ENCODE measurements around the gene APCDD1L.

Gene APCDD1L

DNA sequence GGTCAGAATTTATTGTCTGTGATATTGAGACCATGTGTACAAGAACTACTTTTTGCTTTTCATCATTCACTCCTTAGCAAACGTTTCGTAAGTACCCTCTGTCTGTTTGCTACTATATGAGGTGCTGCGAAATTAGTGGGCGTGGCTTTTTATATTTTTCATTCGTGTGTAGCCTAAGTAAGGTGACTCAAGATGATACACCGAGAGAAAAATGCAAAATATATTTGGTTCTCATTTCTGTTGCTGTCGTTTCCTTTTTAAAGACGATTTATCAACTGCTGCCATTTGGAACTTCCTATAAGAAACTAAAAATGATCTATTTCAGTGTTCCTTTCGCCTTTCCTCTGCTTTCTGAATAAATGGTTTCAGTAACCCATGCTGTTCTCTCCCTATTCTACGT lies 64.9 kb downstream of the APCDD1L start:
- Histone ChIP-seq H3K27ac (replicated peaks; ENCODE audit: low read length) (no peak overlapping the region), H3K79me1 (ENCODE audit: low read depth, low read length) (no peaks in the 10 kb centered on the region), H2BK12ac (ENCODE audit: low read length) (no peak overlapping the region), H2AFZ (ENCODE audit: low read length) (no peak overlapping the region), H3K9ac (ENCODE audit: low read depth, low read length, poor library complexity) (no peak overlapping the region), H3K27me3 (ENCODE audit: control insufficient read depth in 3 of 3, insufficient read depth in 3 of 3, low read depth in 1 of 3, low read length in 3 of 3) (no peaks in the 10 kb centered on the region), H3K14ac (ENCODE audit: low read length) (no peak overlapping the region), H3K4me1 (ENCODE audit: control insufficient read depth in 2 of 2, insufficient read depth in 1 of 2, low read depth in 1 of 2, low read length in 2 of 2) (peaks cover 0 to 6% of the 10 kb centered on the region in 2 donors), H2AK5ac (ENCODE audit: low read depth, low read length) (no peak overlapping the region), H3K4ac (ENCODE audit: low read length) (no peak overlapping the region), H2BK15ac (ENCODE audit: low read length) (no peak overlapping the region), H3K36me3 (replicated peaks in 1 of 2; ENCODE audit: control insufficient read depth in 2 of 2, insufficient read depth in 2 of 2, low read length in 2 of 2) (peaks cover 5 to 48% of the 10 kb centered on the region in 2 donors), H3K4me3 (ENCODE audit: low read length in 2 of 2) (no peak overlapping the region), H2BK120ac (ENCODE audit: low read depth, low read length) (no peak overlapping the region), H3K18ac (ENCODE audit: low read length) (no peak overlapping the region), H4K91ac (ENCODE audit: low read depth, low read length, poor library complexity) (no peak overlapping the region), H4K8ac (ENCODE audit: low read depth, low read length) (no peak overlapping the region), H3K9me3 (replicated peaks in 1 of 2; ENCODE audit: control insufficient read depth in 2 of 2, insufficient read depth in 1 of 2, low read depth in 1 of 2, low read length in 2 of 2) (peaks cover 0 to 11% of the 10 kb centered on the region in 2 donors), H3K4me2 (ENCODE audit: insufficient read depth, low read length, poor library complexity, severe bottlenecking) (no peak overlapping the region), H2BK5ac (ENCODE audit: low read length) (no peak overlapping the region), H3K23ac (ENCODE audit: low read depth, low read length, poor library complexity) (no peak overlapping the region)
- DNase-seq (ENCODE audit: low spot score), result no peak
- WGBS, 2 donors (ENCODE audit: extremely low coverage in 2 of 2, insufficient read length in 2 of 2, insufficient replicate concordance in 1 of 2), result no CpG with 5 or more reads among the region's 10 CpGs

DNA sequence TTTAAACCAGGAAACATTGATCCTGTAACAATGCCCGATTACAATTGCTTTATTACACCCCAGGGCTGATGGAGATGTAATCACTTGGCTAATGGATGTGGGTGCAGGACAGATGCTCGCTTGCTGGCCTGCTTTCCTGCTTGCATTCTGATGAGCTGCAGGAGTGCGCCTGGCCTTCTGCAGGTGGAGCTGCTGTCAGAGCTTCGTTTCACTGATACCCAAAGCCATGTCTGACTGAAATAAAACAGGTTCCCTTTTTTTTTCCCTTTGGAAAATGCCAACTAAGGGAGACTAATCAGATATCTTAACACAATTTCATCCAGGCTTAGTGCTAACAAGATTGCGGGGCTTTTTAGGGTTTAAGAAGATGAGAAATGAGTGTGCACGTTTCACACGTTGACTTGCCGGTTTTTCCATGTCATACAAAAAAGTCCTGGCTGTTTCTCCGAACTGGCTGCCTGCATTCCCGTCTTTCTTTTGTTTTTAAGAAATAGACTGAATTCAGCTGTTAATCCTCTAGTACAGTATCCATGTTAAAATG lies 65.4 kb downstream of the APCDD1L start:
- WGBS, 2 donors (ENCODE audit: extremely low coverage in 2 of 2, insufficient read length in 2 of 2, insufficient replicate concordance in 1 of 2), result no CpG with 5 or more reads among the region's 10 CpGs
- peaks cover 0 to 8% of the 10 kb centered on the region in 2 donors for H3K9me3 ChIP-seq (replicated peaks in 1 of 2; ENCODE audit: control insufficient read depth in 2 of 2, insufficient read depth in 1 of 2, low read depth in 1 of 2, low read length in 2 of 2)
- no peak overlapping the region for H2BK15ac ChIP-seq (ENCODE audit: low read length)
- H3K36me3 ChIP-seq (replicated peaks in 1 of 2; ENCODE audit: control insufficient read depth in 2 of 2, insufficient read depth in 2 of 2, low read length in 2 of 2), result peaks cover 5 to 53% of the 10 kb centered on the region in 2 donors
- H2BK5ac ChIP-seq (ENCODE audit: low read length), result no peak overlapping the region
- no peak overlapping the region for H3K18ac ChIP-seq (ENCODE audit: low read length)
- no peak overlapping the region for H2BK12ac ChIP-seq (ENCODE audit: low read length)
- H3K79me1 ChIP-seq (ENCODE audit: low read depth, low read length), result no peaks in the 10 kb centered on the region
- H3K4me1 ChIP-seq (ENCODE audit: control insufficient read depth in 2 of 2, insufficient read depth in 1 of 2, low read depth in 1 of 2, low read length in 2 of 2), result peaks cover 0 to 6% of the 10 kb centered on the region in 2 donors
- H4K8ac ChIP-seq (ENCODE audit: low read depth, low read length), result no peak overlapping the region
- H3K4me3 ChIP-seq (ENCODE audit: low read length in 2 of 2), result no peak overlapping the region
- no peaks in the 10 kb centered on the region for H3K27me3 ChIP-seq (ENCODE audit: control insufficient read depth in 3 of 3, insufficient read depth in 3 of 3, low read depth in 1 of 3, low read length in 3 of 3)
- H2BK120ac ChIP-seq (ENCODE audit: low read depth, low read length), result no peak overlapping the region
- H3K27ac ChIP-seq (replicated peaks; ENCODE audit: low read length), result no peak overlapping the region
- H3K4ac ChIP-seq (ENCODE audit: low read length), result no peak overlapping the region
- no peak overlapping the region for H3K9ac ChIP-seq (ENCODE audit: low read depth, low read length, poor library complexity)
- no peak overlapping the region for H3K23ac ChIP-seq (ENCODE audit: low read depth, low read length, poor library complexity)
- H3K4me2 ChIP-seq (ENCODE audit: insufficient read depth, low read length, poor library complexity, severe bottlenecking), result no peak overlapping the region
- no peak for DNase-seq (ENCODE audit: low spot score)
- H3K14ac ChIP-seq (ENCODE audit: low read length), result no peak overlapping the region
- no peak overlapping the region for H2AK5ac ChIP-seq (ENCODE audit: low read depth, low read length)
- H2AFZ ChIP-seq (ENCODE audit: low read length), result no peak overlapping the region
- H4K91ac ChIP-seq (ENCODE audit: low read depth, low read length, poor library complexity), result no peak overlapping the region

DNA sequence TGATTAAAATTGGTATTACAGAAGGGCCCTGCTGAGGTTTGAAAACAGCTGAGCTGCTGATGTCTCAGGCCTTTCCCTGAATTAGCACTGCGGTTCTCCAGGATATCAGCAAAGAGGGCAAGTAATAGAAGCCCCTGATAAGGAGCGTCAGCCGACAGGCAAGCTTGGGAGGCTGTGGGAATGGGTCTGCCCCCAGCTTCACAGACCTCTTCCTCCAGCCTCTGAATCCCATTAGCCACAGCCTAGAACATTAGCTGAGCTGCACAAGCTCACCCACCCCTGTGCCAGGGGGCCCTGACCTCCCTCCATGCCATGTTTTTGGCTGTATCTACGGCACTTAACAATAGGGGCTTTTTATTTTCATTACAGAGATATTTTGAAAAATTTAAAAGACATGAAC lies 66.2 kb downstream of the APCDD1L start:
- Histone ChIP-seq H3K9me3 (replicated peaks in 1 of 2; ENCODE audit: control insufficient read depth in 2 of 2, insufficient read depth in 1 of 2, low read depth in 1 of 2, low read length in 2 of 2) (peaks cover 0 to under 1% of the 10 kb centered on the region in 2 donors), H2BK15ac (ENCODE audit: low read length) (no peak overlapping the region), H3K18ac (ENCODE audit: low read length) (no peak overlapping the region), H2BK12ac (ENCODE audit: low read length) (no peak overlapping the region), H3K79me1 (ENCODE audit: low read depth, low read length) (no peaks in the 10 kb centered on the region), H3K27me3 (ENCODE audit: control insufficient read depth in 3 of 3, insufficient read depth in 3 of 3, low read depth in 1 of 3, low read length in 3 of 3) (no peaks in the 10 kb centered on the region), H3K9ac (ENCODE audit: low read depth, low read length, poor library complexity) (no peak overlapping the region), H3K4me2 (ENCODE audit: insufficient read depth, low read length, poor library complexity, severe bottlenecking) (no peak overlapping the region), H3K14ac (ENCODE audit: low read length) (no peak overlapping the region), H3K4ac (ENCODE audit: low read length) (no peak overlapping the region), H3K4me1 (ENCODE audit: control insufficient read depth in 2 of 2, insufficient read depth in 1 of 2, low read depth in 1 of 2, low read length in 2 of 2) (peaks cover 0 to 6% of the 10 kb centered on the region in 2 donors), H2BK120ac (ENCODE audit: low read depth, low read length) (no peak overlapping the region), H3K4me3 (ENCODE audit: low read length in 2 of 2) (no peak overlapping the region), H4K91ac (ENCODE audit: low read depth, low read length, poor library complexity) (no peak overlapping the region), H2AK5ac (ENCODE audit: low read depth, low read length) (no peak overlapping the region), H3K23ac (ENCODE audit: low read depth, low read length, poor library complexity) (no peak overlapping the region), H3K36me3 (replicated peaks in 1 of 2; ENCODE audit: control insufficient read depth in 2 of 2, insufficient read depth in 2 of 2, low read length in 2 of 2) (peaks cover 7 to 61% of the 10 kb centered on the region in 2 donors), H2BK5ac (ENCODE audit: low read length) (no peak overlapping the region), H2AFZ (ENCODE audit: low read length) (no peak overlapping the region), H4K8ac (ENCODE audit: low read depth, low read length) (no peak overlapping the region), H3K27ac (replicated peaks; ENCODE audit: low read length) (no peak overlapping the region)
- no CpG with 5 or more reads among the region's 4 CpGs for WGBS, 2 donors (ENCODE audit: extremely low coverage in 2 of 2, insufficient read length in 2 of 2, insufficient replicate concordance in 1 of 2)
- DNase-seq (ENCODE audit: low spot score), result no peak

DNA sequence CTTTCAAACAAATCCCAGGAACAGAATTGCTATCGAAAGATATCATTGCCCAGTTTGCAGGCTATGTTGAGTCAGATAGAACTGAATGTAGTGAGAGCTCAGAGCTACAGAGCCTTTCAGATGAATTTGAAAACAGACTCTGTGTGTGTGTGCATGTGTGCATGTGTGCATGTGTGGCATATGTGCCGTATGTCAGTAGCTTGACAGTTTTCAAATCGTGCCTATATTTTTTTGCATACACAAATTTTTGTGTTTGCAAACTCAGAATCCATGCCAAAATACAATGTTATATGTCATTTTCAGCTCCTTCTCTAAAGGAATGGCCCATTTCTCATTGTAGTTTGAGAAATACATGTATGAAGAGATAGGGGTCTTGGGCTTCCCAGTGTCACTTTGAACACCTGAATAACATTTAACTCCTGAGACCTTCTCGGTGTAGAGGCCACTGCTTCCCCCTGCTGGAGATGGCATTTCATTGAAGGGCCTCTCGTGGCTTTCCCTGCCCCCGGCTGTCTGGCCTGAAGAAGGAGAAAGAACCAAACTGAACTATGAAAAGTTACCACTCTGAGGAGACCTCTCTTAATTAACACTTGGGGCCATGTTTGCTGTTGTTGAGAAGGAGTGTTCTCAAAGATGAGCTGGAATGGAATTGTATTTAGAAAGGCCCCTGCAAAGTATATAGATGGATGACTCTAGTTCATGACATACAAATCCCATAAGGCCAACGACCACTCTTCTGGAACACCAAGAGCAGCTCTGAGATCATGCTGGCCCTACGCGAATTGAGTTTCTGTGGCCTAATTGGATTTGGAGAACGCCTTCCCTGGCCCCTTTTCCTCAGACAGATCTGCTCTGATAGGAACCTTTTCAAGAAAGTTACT lies 67.4 kb downstream of the APCDD1L start:
- Histone ChIP-seq H2AFZ (ENCODE audit: low read length) (no peak overlapping the region), H4K8ac (ENCODE audit: low read depth, low read length) (no peak overlapping the region), H3K18ac (ENCODE audit: low read length) (no peak overlapping the region), H3K4ac (ENCODE audit: low read length) (no peak overlapping the region), H3K27ac (replicated peaks; ENCODE audit: low read length) (no peak overlapping the region), H3K4me3 (ENCODE audit: low read length in 2 of 2) (no peak overlapping the region), H3K36me3 (replicated peaks in 1 of 2; ENCODE audit: control insufficient read depth in 2 of 2, insufficient read depth in 2 of 2, low read length in 2 of 2) (peaks cover 9 to 71% of the 10 kb centered on the region in 2 donors), H2BK5ac (ENCODE audit: low read length) (no peak overlapping the region), H3K79me1 (ENCODE audit: low read depth, low read length) (no peaks in the 10 kb centered on the region), H2BK12ac (ENCODE audit: low read length) (no peak overlapping the region), H3K23ac (ENCODE audit: low read depth, low read length, poor library complexity) (no peak overlapping the region), H4K91ac (ENCODE audit: low read depth, low read length, poor library complexity) (no peak overlapping the region), H3K14ac (ENCODE audit: low read length) (no peak overlapping the region), H2BK120ac (ENCODE audit: low read depth, low read length) (no peak overlapping the region), H3K9me3 (replicated peaks in 1 of 2; ENCODE audit: control insufficient read depth in 2 of 2, insufficient read depth in 1 of 2, low read depth in 1 of 2, low read length in 2 of 2) (no peaks in the 10 kb centered on the region), H2BK15ac (ENCODE audit: low read length) (no peak overlapping the region), H3K4me2 (ENCODE audit: insufficient read depth, low read length, poor library complexity, severe bottlenecking) (no peak overlapping the region), H2AK5ac (ENCODE audit: low read depth, low read length) (no peak overlapping the region), H3K9ac (ENCODE audit: low read depth, low read length, poor library complexity) (no peak overlapping the region), H3K4me1 (ENCODE audit: control insufficient read depth in 2 of 2, insufficient read depth in 1 of 2, low read depth in 1 of 2, low read length in 2 of 2) (peaks cover 0 to 6% of the 10 kb centered on the region in 2 donors), H3K27me3 (ENCODE audit: control insufficient read depth in 3 of 3, insufficient read depth in 3 of 3, low read depth in 1 of 3, low read length in 3 of 3) (no peaks in the 10 kb centered on the region)
- DNase-seq (ENCODE audit: low spot score), result peak; percentile 27
- WGBS, 2 donors (ENCODE audit: extremely low coverage in 2 of 2, insufficient read length in 2 of 2, insufficient replicate concordance in 1 of 2), result no CpG with 5 or more reads among the region's 10 CpGs
